NCI-H226 (cell line): ENCODE measurements around the gene ZNF76.

Source experiments
- DNase-seq: peaks from one replicate; pipeline ENCODE4 v3.0.0-alpha.2; 2015

The ZNF76 gene

GRCh38 chr6:35238843-35239289, 20.7 kb upstream of the ZNF76 start:
- DNase-seq = no peak

GRCh38 chr6:35239581-35239980, 20.0 kb upstream of the ZNF76 start:
- no peak for DNase-seq

- peak; percentile 16 for DNase-seq
Observed at GRCh38 chr6:35240838-35241801, 18.4 kb upstream of the ZNF76 start.

GRCh38 chr6:35242486-35242885, 17.0 kb upstream of the ZNF76 start:
- no peak for DNase-seq

- DNase-seq = no peak
Observed at GRCh38 chr6:35242906-35243305, 16.6 kb upstream of the ZNF76 start.

GRCh38 chr6:35243386-35243958, 16.1 kb upstream of the ZNF76 start:
- DNase-seq = no peak

GRCh38 chr6:35244551-35244950, 15.0 kb upstream of the ZNF76 start:
- DNase-seq = no peak

- no peak for DNase-seq
Observed at GRCh38 chr6:35247642-35248231, 11.8 kb upstream of the ZNF76 start.

GRCh38 chr6:35248300-35248699, 11.2 kb upstream of the ZNF76 start:
- no peak for DNase-seq

GRCh38 chr6:35248965-35249364, 10.6 kb upstream of the ZNF76 start:
- no peak for DNase-seq

GRCh38 chr6:35251949-35252348, 7.6 kb upstream of the ZNF76 start:
- DNase-seq = no peak

GRCh38 chr6:35253249-35253648, 6.3 kb upstream of the ZNF76 start:
- no peak for DNase-seq

- DNase-seq = no peak
Observed at GRCh38 chr6:35258336-35258735, 1.2 kb upstream of the ZNF76 start.

- no peak for DNase-seq
Observed at GRCh38 chr6:35258858-35259193, 709 bp upstream of the ZNF76 start.

GRCh38 chr6:35259948-35260590, 534 bp downstream of the ZNF76 start:
- peak; percentile 43 for DNase-seq

GRCh38 chr6:35260591-35261570, 1.3 kb downstream of the ZNF76 start:
- DNase-seq = no peak

GRCh38 chr6:35262596-35262995, 3.1 kb downstream of the ZNF76 start:
- no peak for DNase-seq

GRCh38 chr6:35264550-35265274, 5.2 kb downstream of the ZNF76 start:
- DNase-seq = peak; percentile 16

GRCh38 chr6:35265523-35265922, 6.0 kb downstream of the ZNF76 start:
- no peak for DNase-seq

- no peak for DNase-seq
Observed at GRCh38 chr6:35267446-35267845, 7.9 kb downstream of the ZNF76 start.

GRCh38 chr6:35267897-35268296, 8.4 kb downstream of the ZNF76 start:
- no peak for DNase-seq

- no peak for DNase-seq
Observed at GRCh38 chr6:35272005-35272404, 12.5 kb downstream of the ZNF76 start.
